K562 (cell line): Measurements from ENCODE around the gene NUPR1. TPM values are rescaled to one million over a fixed set of nuclear protein-coding genes. Genes with fewer than 3 reads are reported as not detected.

Source experiments
- ATAC-seq: fragments of 200-7000 bp; cut with Tn5 transposase; 3 replicates; pipeline ENCODE4 v1.9.1; 2020; ENCODE audit warnings: moderate library complexity
- BruUV-seq: library from RNA; stranded (reverse); fragments of 400-500 nt; replicated peaks from 2 replicates; lab custom pipeline; 2021; lab: Mats Ljungman, UMichigan
- CTCF ChIA-PET: fragments of 300-600 bp; formaldehyde crosslinking; extraction: SDS; loops from one replicate; lab custom pipeline; 2021; ENCODE audit warnings: low intra/inter-chr PET ratio; lab: Yijun Ruan, JAX
- POLR2A ChIA-PET: fragments of 300-600, 350-650 bp; sonication (Branson Sonifier 250); formaldehyde crosslinking; extraction: SDS; loops from one replicate; lab custom pipeline; 2021; ENCODE audit warnings: antibody characterized with exemption, inconsistent platforms; lab: Yijun Ruan, JAX
- DNase-seq, 4 experiments: peaks; one replicate each; pipeline versions ENCODE4 v3.0.0 to v3.0.0-alpha.2; 2011 to 2018; ENCODE audit warnings: low spot score in 3 of 4, mixed read lengths in 3 of 4; ENCODE audit errors: extremely low read depth in 1 of 4
- FAIRE-seq: peaks from 2 replicates; lab custom pipeline; 2011; peaks lifted over from hg19 to GRCh38; lab: Jason Lieb, UNC
- H2AFZ ChIP-seq: 2 replicates; pipeline ENCODE4 v1.6.0; 2011; ENCODE audit warnings: low read depth, low read length, control low read depth, inconsistent platforms
- H3K27ac ChIP-seq: fragments of 200-600 bp; 3 replicates; pipeline ENCODE4 v1.8.0; 2011; ENCODE audit warnings: low read depth, mild to moderate bottlenecking, control low read depth, inconsistent platforms, low read length, moderate library complexity, mixed read lengths; ENCODE audit errors: extremely low read depth
- H3K27me3 ChIP-seq, 2 experiments: fragments of 300-600 bp in 1 of 2; 2 replicates in 1 of 2; 3 replicates in 1 of 2; pipeline versions ENCODE4 v1.6.0 to v1.8.0; 2011; ENCODE audit warnings: inconsistent platforms in 2 of 2, low read length in 2 of 2, mild to moderate bottlenecking in 1 of 2, mixed read lengths in 1 of 2, moderate library complexity in 1 of 2; ENCODE audit not compliant: control insufficient read depth in 2 of 2, insufficient read depth in 2 of 2
- H3K36me3 ChIP-seq: fragments of 300-600 bp; 3 replicates; pipeline ENCODE4 v1.8.0; 2011; ENCODE audit warnings: mild to moderate bottlenecking, low read length, inconsistent platforms; ENCODE audit not compliant: control insufficient read depth, insufficient read depth
- H3K4me1 ChIP-seq, 2 experiments: fragments of 200-600 bp in 1 of 2; replicated peaks in 1 of 2; 2 replicates in 1 of 2; 3 replicates in 1 of 2; pipeline versions ENCODE4 v1.5.1 to v1.8.0; 2011; ENCODE audit warnings: inconsistent platforms in 2 of 2, low read length in 2 of 2, mild to moderate bottlenecking in 1 of 2, mixed read lengths in 1 of 2, moderate library complexity in 1 of 2; ENCODE audit not compliant: control insufficient read depth in 2 of 2, insufficient read depth in 2 of 2
- H3K4me2 ChIP-seq: 2 replicates; pipeline ENCODE4 v1.6.1; 2011; ENCODE audit warnings: low read length, control low read depth, inconsistent platforms, mixed read lengths; ENCODE audit not compliant: insufficient read depth
- H3K4me3 ChIP-seq: fragments of 200-600 bp; sonication (generic), shearing (Covaris generic); 2 replicates; pipeline ENCODE4 v1.5.1; 2016; ENCODE audit warnings: control low read depth, inconsistent platforms
- H3K79me2 ChIP-seq: fragments of 200-600 bp; 3 replicates; pipeline ENCODE4 v1.8.0; 2011; ENCODE audit warnings: low read length, inconsistent platforms; ENCODE audit not compliant: control insufficient read depth, insufficient read depth
- H3K9ac ChIP-seq, 2 experiments: 2 replicates each; pipeline versions ENCODE4 v1.6.0 to v1.6.1; 2011; ENCODE audit warnings: low read depth in 2 of 2, low read length in 2 of 2, control low read depth in 1 of 2, inconsistent platforms in 1 of 2, mild to moderate bottlenecking in 1 of 2, mixed read lengths in 1 of 2; ENCODE audit not compliant: insufficient read depth in 1 of 2
- H3K9me1 ChIP-seq: one replicate; pipeline ENCODE4 v1.6.0; 2011; ENCODE audit warnings: inconsistent platforms, mild to moderate bottlenecking, low read length, moderate library complexity; ENCODE audit not compliant: control insufficient read depth, insufficient read depth
- H3K9me3 ChIP-seq: replicated peaks from 2 replicates; pipeline ENCODE4 v1.5.1; 2011; ENCODE audit warnings: low read depth, low read length, inconsistent platforms; ENCODE audit not compliant: control insufficient read depth, insufficient read depth
- H4K20me1 ChIP-seq: replicated peaks from 2 replicates; pipeline ENCODE4 v1.6.1; 2011; ENCODE audit warnings: low read length, inconsistent platforms, mixed read lengths; ENCODE audit not compliant: control insufficient read depth, insufficient read depth
- DIDO1 ChIP-seq: fragments of 450-650 bp; IDR thresholded peaks from 2 replicates; pipeline ENCODE4 v1.6.1; 2016; ENCODE audit warnings: low read depth, missing biosample characterization, missing genetic modification characterization
- DNMT1 ChIP-seq: fragments of 450-650 bp; IDR thresholded peaks from 2 replicates; pipeline ENCODE4 v1.6.1; 2016; ENCODE audit warnings: antibody characterized with exemption, mild to moderate bottlenecking
- GTF2F1 ChIP-seq: IDR thresholded peaks from 2 replicates; pipeline ENCODE4 v1.6.1; 2011; ENCODE audit warnings: low read depth, low read length, improper control_type of control experiment
- MYC ChIP-seq, 2 experiments: fragments of 250-450 bp in 1 of 2; sonication (Bioruptor Pico) in 1 of 2; IDR thresholded peaks; 2 replicates each; pipeline versions ENCODE4 v1.5.1 to v1.6.1; 2012 to 2021; ENCODE audit warnings: low read depth in 2 of 2, borderline replicate concordance in 1 of 2, improper control_type of control experiment in 1 of 2, low read length in 1 of 2, mild to moderate bottlenecking in 1 of 2, moderate library complexity in 1 of 2
- PCBP2 ChIP-seq: fragments of 200-400 bp; formaldehyde crosslinking; IDR thresholded peaks from 2 replicates; pipeline ENCODE4 v1.6.1; 2018; ENCODE audit warnings: low read length, low read depth, mild to moderate bottlenecking, moderate library complexity; ENCODE audit not compliant: poor library complexity, severe bottlenecking
- PHF8 ChIP-seq: fragments of 200-600 bp; sonication (generic); IDR thresholded peaks from 2 replicates; pipeline ENCODE4 v1.6.1; 2012; ENCODE audit warnings: mixed run types, mild to moderate bottlenecking, inconsistent platforms, low read length, moderate library complexity, borderline replicate concordance
- POU5F1 ChIP-seq: fragments of 150-350 bp; IDR thresholded peaks from 2 replicates; pipeline ENCODE4 v1.6.1; 2014; ENCODE audit warnings: borderline replicate concordance, low read length, low read depth, mild to moderate bottlenecking; ENCODE audit not compliant: partially characterized antibody
- RFX7 ChIP-seq: fragments of 250-450 bp; sonication (Bioruptor Pico); IDR thresholded peaks from 2 replicates; pipeline ENCODE4 v1.5.1; 2021; ENCODE audit warnings: mild to moderate bottlenecking
- ZKSCAN3 ChIP-seq: fragments of 250-450 bp; sonication (Bioruptor Pico); IDR thresholded peaks from 2 replicates; pipeline ENCODE4 v1.4.0; 2020
- ZNF347 ChIP-seq: fragments of 450-650 bp; formaldehyde crosslinking; IDR thresholded peaks from 2 replicates; pipeline ENCODE4 v1.4.0; 2020; ENCODE audit warnings: low read depth, mild to moderate bottlenecking, moderate library complexity
- ZNF589 ChIP-seq: fragments of 200-800 bp; sonication (Bioruptor generic); IDR thresholded peaks from 2 replicates; pipeline ENCODE4 v1.6.1; 2016; ENCODE audit warnings: low read depth, missing genetic modification characterization, missing compliant biosample characterization
- WGBS: fragments of 100-300 bp; shearing (Covaris generic); methylation state at CpG from one replicate; pipeline ENCODE4 v1.1.6; 2016; ENCODE audit warnings: low coverage, mixed read lengths; ENCODE audit not compliant: insufficient coverage; ENCODE audit errors: missing lambda C conversion rate; 5-methylcytosine and 5-hydroxymethylcytosine counted together
- in situ Hi-C: fragments of 300-500 bp; cut with MboI; formaldehyde crosslinking; loops from 4 replicates; pipeline ENCODE4 v1.15.0; 2018; ENCODE audit warnings: inconsistent platforms, mixed read lengths
- intact Hi-C: fragments of 100-400 bp; cut with micrococcal nuclease; formaldehyde crosslinking; loops from 2 replicates; pipeline ENCODE4 v1.14.2; 2022
- polyA plus RNA-seq, 8 experiments: library from polyadenylated mRNA; depleted of rRNA in 4 of 8; stranded (reverse) in 5 of 8; unstranded in 3 of 8; fragments of >200 nt; fragmentation: Nextera tagmentation in 2 of 8; fragmentation: Illumina TruSeq in 1 of 8; extraction: Ambion mirVana in 2 of 8; extraction: Trizol in 1 of 8; gene quantifications; 2 replicates each; pipeline versions ENCODE4 v1.2.1 to v1.2.3, GENCODE V29; 2011 to 2014; ENCODE audit warnings: inconsistent platforms in 1 of 8, missing spikeins in 1 of 8
- total RNA-seq, 7 experiments: library from RNA; depleted of rRNA in 6 of 7; stranded (reverse); fragments of >200 nt in 6 of 7; fragmentation: Illumina TruSeq in 2 of 7; extraction: Trizol in 2 of 7; gene quantifications; 2 replicates each; pipeline versions ENCODE4 v1.2.1 to v1.2.3, GENCODE V29; 2011 to 2021; ENCODE audit warnings: low replicate concordance in 1 of 7
- TF ChIP-seq, protein P1 (sequence below): sonication (generic); formaldehyde crosslinking; IDR thresholded peaks from 2 replicates; pipeline ENCODE4 v1.8.1; 2022; ENCODE audit warnings: missing genetic modification reagents
- TF ChIP-seq, protein P2 (sequence below), 2 experiments: IDR thresholded peaks; 2 replicates each; pipeline ENCODE4 v1.6.1; 2011; ENCODE audit warnings: borderline replicate concordance in 1 of 2, control low read depth in 1 of 2, low read depth in 1 of 2, low read length in 1 of 2, mild to moderate bottlenecking in 1 of 2, mixed read lengths in 1 of 2, moderate library complexity in 1 of 2; ENCODE audit not compliant: insufficient read depth in 1 of 2, insufficient read length in 1 of 2, poor library complexity in 1 of 2, severe bottlenecking in 1 of 2; ENCODE audit errors: extremely low read depth in 1 of 2

NUPR1 gene
- total and polyA plus RNA-seq, 9 of the 15 experiments (the other 6 are each of a cell fraction or from before 2014, with no cell fraction given): 0.07 to 1.5 (median 0.27) TPM

GRCh38 chr16:28556914-28557320 lies 18.1 kb upstream of the NUPR1 start:
- H3K4me2 ChIP-seq: no peak overlapping the region
- H3K9ac ChIP-seq: no peak overlapping the region; a peak in 1 of 4 replicates
- in situ Hi-C loops: no loop called here
- H4K20me1 ChIP-seq: no peaks in the 10 kb centered on the region
- H3K9me3 ChIP-seq: no peaks in the 10 kb centered on the region
- no peak overlapping the region for H3K4me3 ChIP-seq
- H3K27ac ChIP-seq: no peak overlapping the region
- TF ChIP-seq POU5F1: no peak
- TF ChIP-seq DIDO1 (tag): no peak
- TF ChIP-seq, all 486 proteins: peak for 0
- H3K9me1 ChIP-seq: no peaks in the 10 kb centered on the region
- ATAC-seq (no peak), FAIRE-seq (no peak), DNase-seq (no peak)
- H3K36me3 ChIP-seq: peaks cover 28% of the 10 kb centered on the region; the same call in 1 of the 3 replicates
- peaks cover 9% of the 10 kb centered on the region for H3K79me2 ChIP-seq
- intact Hi-C loops: no loop called here
- H2AFZ ChIP-seq: no peak overlapping the region
- ChIA-PET CTCF (no interaction called here), POLR2A (interaction anchor here (0.6 to 1.5 kb wide), 2 partner anchors 13 to 238 kb away, joined by 3 to 4 read pairs; no protein-coding TSS in a partner anchor)
- H3K4me1 ChIP-seq: peaks cover 3 to 12% of the 10 kb centered on the region in 2 experiments; a peak in 4 of 5 replicates
- 83% methylated on average over 2 of the region's 2 CpGs for WGBS
- no TSS peak for BruUV-seq
- H3K27me3 ChIP-seq: no peaks in the 10 kb centered on the region

- intact Hi-C loops (no loop called here), in situ Hi-C loops (no loop called here)
- H3K4me1 ChIP-seq: peaks cover 3 to 6% of the 10 kb centered on the region in 2 experiments; a peak in 4 of 5 replicates
- BruUV-seq: no TSS peak
- H3K9me3 ChIP-seq: no peaks in the 10 kb centered on the region
- no peak overlapping the region for H3K4me3 ChIP-seq
- no peak overlapping the region for H2AFZ ChIP-seq
- ATAC-seq (no peak), DNase-seq (no peak), FAIRE-seq (no peak)
- no peak overlapping the region for H3K9ac ChIP-seq
- H3K4me2 ChIP-seq: no peak overlapping the region
- POLR2A ChIA-PET: no interaction called here
- 81% methylated on average over 2 of the region's 2 CpGs for WGBS
- CTCF ChIA-PET: no interaction called here
- H3K36me3 ChIP-seq: peaks cover 28% of the 10 kb centered on the region; the same call in 1 of the 3 replicates
- H3K27me3 ChIP-seq: no peaks in the 10 kb centered on the region
- no peak overlapping the region for H3K27ac ChIP-seq
- H4K20me1 ChIP-seq: no peaks in the 10 kb centered on the region
- H3K9me1 ChIP-seq: no peaks in the 10 kb centered on the region
- H3K79me2 ChIP-seq: peaks cover 9% of the 10 kb centered on the region
- no peak for TF ChIP-seq ZNF589 (CRISPR knock-in tag)
- no peak for TF ChIP-seq RFX7
- TF ChIP-seq, protein P1, sequence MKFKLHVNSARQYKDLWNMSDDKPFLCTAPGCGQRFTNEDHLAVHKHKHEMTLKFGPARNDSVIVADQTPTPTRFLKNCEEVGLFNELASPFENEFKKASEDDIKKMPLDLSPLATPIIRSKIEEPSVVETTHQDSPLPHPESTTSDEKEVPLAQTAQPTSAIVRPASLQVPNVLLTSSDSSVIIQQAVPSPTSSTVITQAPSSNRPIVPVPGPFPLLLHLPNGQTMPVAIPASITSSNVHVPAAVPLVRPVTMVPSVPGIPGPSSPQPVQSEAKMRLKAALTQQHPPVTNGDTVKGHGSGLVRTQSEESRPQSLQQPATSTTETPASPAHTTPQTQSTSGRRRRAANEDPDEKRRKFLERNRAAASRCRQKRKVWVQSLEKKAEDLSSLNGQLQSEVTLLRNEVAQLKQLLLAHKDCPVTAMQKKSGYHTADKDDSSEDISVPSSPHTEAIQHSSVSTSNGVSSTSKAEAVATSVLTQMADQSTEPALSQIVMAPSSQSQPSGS (CRISPR knock-in tag): no peak
- no peak for TF ChIP-seq PCBP2
- TF ChIP-seq MYC (IDR thresholded peaks at IDR 0.05; ENCODE audit: low read depth, low read length): no peak
- TF ChIP-seq MYC (CRISPR knock-in tag; IDR thresholded peaks at IDR 0.05; ENCODE audit: borderline replicate concordance, low read depth): no peak
- TF ChIP-seq, protein P2, sequence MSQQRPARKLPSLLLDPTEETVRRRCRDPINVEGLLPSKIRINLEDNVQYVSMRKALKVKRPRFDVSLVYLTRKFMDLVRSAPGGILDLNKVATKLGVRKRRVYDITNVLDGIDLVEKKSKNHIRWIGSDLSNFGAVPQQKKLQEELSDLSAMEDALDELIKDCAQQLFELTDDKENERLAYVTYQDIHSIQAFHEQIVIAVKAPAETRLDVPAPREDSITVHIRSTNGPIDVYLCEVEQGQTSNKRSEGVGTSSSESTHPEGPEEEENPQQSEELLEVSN (IDR thresholded peaks at IDR 0.05; ENCODE audit: borderline replicate concordance in 1 of 2, extremely low read depth in 1 of 2, insufficient read depth in 1 of 2, insufficient read length in 1 of 2, low read depth in 1 of 2, low read length in 1 of 2, poor library complexity in 1 of 2, severe bottlenecking in 1 of 2): no peak
- TF ChIP-seq ZNF347 (CRISPR knock-in tag): no peak
- no peak for TF ChIP-seq ZKSCAN3 (CRISPR knock-in tag)
- TF ChIP-seq GTF2F1: no peak
- TF ChIP-seq DNMT1: no peak
- no peak for TF ChIP-seq PHF8
Observed at GRCh38 chr16:28555561-28555960, 16.8 kb upstream of the NUPR1 start.
